ENCODE data around the gene GSTT2.
"Not testable (repeated sequence)": the region's sequence is repeated elsewhere in the genome, so short reads cannot be mapped to it uniquely, and the experiment has no call there.

GSTT2 gene

GRCh38 chr22:23984430-23984829 is 4.5 kb downstream of the GSTT2 start:
- TF ChIP-seq PPARA (CRISPR knock-in tag; IDR thresholded peaks at IDR 0.05; ENCODE audit: borderline replicate concordance), result no peak
- no peak for TF ChIP-seq TSHZ2 (CRISPR knock-in tag; IDR thresholded peaks at IDR 0.05)
- no peak for TF ChIP-seq PATZ1 (CRISPR knock-in tag; IDR thresholded peaks at IDR 0.05; ENCODE audit: borderline replicate concordance)
- TF ChIP-seq RARB (CRISPR knock-in tag; IDR thresholded peaks at IDR 0.05), result no peak
- TF ChIP-seq ZNF8 (CRISPR knock-in tag; IDR thresholded peaks at IDR 0.05), result no peak
- TF ChIP-seq GLIS3 (CRISPR knock-in tag; IDR thresholded peaks at IDR 0.05), result no peak
- no peak for TF ChIP-seq BACH2 (CRISPR knock-in tag; IDR thresholded peaks at IDR 0.05; ENCODE audit: borderline replicate concordance)
- no peak for TF ChIP-seq ARNTL (CRISPR knock-in tag; IDR thresholded peaks at IDR 0.05; ENCODE audit: borderline replicate concordance, low read depth)
- no peak for TF ChIP-seq POU6F1 (CRISPR knock-in tag; IDR thresholded peaks at IDR 0.05; ENCODE audit: borderline replicate concordance, low read depth)
- TF ChIP-seq ISL1 (CRISPR knock-in tag; IDR thresholded peaks at IDR 0.05), result no peak
- TF ChIP-seq ZNF565 (CRISPR knock-in tag; conservative IDR thresholded peaks at IDR 0.05; ENCODE audit: low read depth), result no peak
- TF ChIP-seq TOX (CRISPR knock-in tag; IDR thresholded peaks at IDR 0.05; ENCODE audit: borderline replicate concordance), result no peak
- TF ChIP-seq ZC3H10 (CRISPR knock-in tag; IDR thresholded peaks at IDR 0.05), result no peak
- TF ChIP-seq ZFP30 (CRISPR knock-in tag; IDR thresholded peaks at IDR 0.05), result no peak
- TF ChIP-seq OSR1 (CRISPR knock-in tag; IDR thresholded peaks at IDR 0.05), result no peak
- ATAC-seq, result peak; percentile 60

GRCh38 chr22:23986089-23986488 is 6.2 kb downstream of the GSTT2 start:
- ATAC-seq, result not testable (repeated sequence)

GRCh38 chr22:23986538-23987178 is 6.7 kb downstream of the GSTT2 start:
- not testable (repeated sequence) for ATAC-seq

- ATAC-seq, result not testable (repeated sequence)
Observed at GRCh38 chr22:23989583-23990244, 9.8 kb downstream of the GSTT2 start.

GRCh38 chr22:23993080-23993479 is 13.1 kb downstream of the GSTT2 start:
- ATAC-seq, result not testable (repeated sequence)

- ATAC-seq, result not testable (repeated sequence)
Observed at GRCh38 chr22:23993581-23994177, 13.7 kb downstream of the GSTT2 start.

GRCh38 chr22:23997092-23997491 is 17.2 kb downstream of the GSTT2 start:
- ATAC-seq, result no peak
- no peak for TF ChIP-seq PATZ1 (CRISPR knock-in tag; IDR thresholded peaks at IDR 0.05; ENCODE audit: borderline replicate concordance)
- no peak for TF ChIP-seq TCF4 (CRISPR knock-in tag; IDR thresholded peaks at IDR 0.05; ENCODE audit: borderline replicate concordance)
- TF ChIP-seq OSR1 (CRISPR knock-in tag; IDR thresholded peaks at IDR 0.05), result no peak
- no peak for TF ChIP-seq RARB (CRISPR knock-in tag; IDR thresholded peaks at IDR 0.05)
- TF ChIP-seq ARNTL (CRISPR knock-in tag; IDR thresholded peaks at IDR 0.05; ENCODE audit: borderline replicate concordance, low read depth), result no peak
- TF ChIP-seq CSDC2 (CRISPR knock-in tag; IDR thresholded peaks at IDR 0.05), result no peak
- no peak for TF ChIP-seq ZNF70 (CRISPR knock-in tag; IDR thresholded peaks at IDR 0.05)
- TF ChIP-seq ZC3H10 (CRISPR knock-in tag; IDR thresholded peaks at IDR 0.05), result no peak
- no peak for TF ChIP-seq TSHZ2 (CRISPR knock-in tag; IDR thresholded peaks at IDR 0.05)
- TF ChIP-seq ZNF565 (CRISPR knock-in tag; conservative IDR thresholded peaks at IDR 0.05; ENCODE audit: low read depth), result no peak
- TF ChIP-seq ISL1 (CRISPR knock-in tag; IDR thresholded peaks at IDR 0.05), result no peak
- no peak for TF ChIP-seq PPARA (CRISPR knock-in tag; IDR thresholded peaks at IDR 0.05; ENCODE audit: borderline replicate concordance)
